Measurements from ENCODE around the gene TUT1.

GRCh38 chr11:62614275-62614674 lies 23.0 kb upstream of the TUT1 start:
- no peak for TF ChIP-seq CTCF (IDR thresholded peaks at IDR 0.05)
- TF ChIP-seq POLR2A (IDR thresholded peaks at IDR 0.05): no peak

Data from testis (tissue), 2 donors.